OCI-LY7 (cell line): ENCODE data around the gene TP53BP1.

ENCODE experiments used
- CTCF ChIP-seq: fragments of 200-600 bp; sonication (generic); conservative IDR thresholded peaks from 2 replicates; pipeline ENCODE4 v1.5.1; 2014; ENCODE audit warnings: mild to moderate bottlenecking, antibody characterized with exemption, low read length, moderate library complexity, mixed read lengths
- EZH2phosphoT487 ChIP-seq: fragments of 200-600 bp; sonication (generic); IDR thresholded peaks from 2 replicates; pipeline ENCODE4 v1.6.1; 2018; ENCODE audit warnings: low read depth, borderline replicate concordance, mild to moderate bottlenecking, mixed run types, antibody characterized with exemption, low read length, moderate library complexity, mixed read lengths

DNA sequence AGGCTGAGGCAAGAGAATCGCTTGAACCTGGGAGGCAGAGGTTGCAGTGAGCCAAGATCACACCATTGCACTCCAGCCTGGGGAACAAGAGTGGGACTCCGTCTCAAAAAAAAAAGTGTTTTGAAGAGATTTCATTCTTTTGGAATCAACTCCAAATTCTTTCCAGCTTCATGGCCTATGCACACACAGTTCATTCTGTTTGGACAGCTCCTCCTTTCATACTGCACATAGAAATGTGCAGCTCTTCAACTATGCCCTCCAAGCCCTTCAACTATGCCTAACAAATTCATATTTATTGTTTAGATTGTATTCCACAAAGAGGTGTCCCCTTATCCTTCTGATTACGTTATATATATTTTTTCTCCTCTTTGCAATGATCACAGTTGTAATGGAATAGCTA is 4.2 kb downstream of the TP53BP1 start:
- TF ChIP-seq CTCF: no peak
- no peak for TF ChIP-seq EZH2phosphoT487
